DND-41 (cell line): Measurements from ENCODE around the gene WDR77.
A peak's percentile ranks its signal among the peaks of the same experiment; 100 is the strongest.

Source experiments
- ATAC-seq: fragments of 200-7000 bp; cut with Tn5 transposase; 3 replicates; pipeline ENCODE4 v1.9.1; 2021; ENCODE audit warnings: low read depth; ENCODE audit not compliant: insufficient read depth
- DNase-seq: peaks from one replicate; pipeline ENCODE4 v3.0.0-alpha.2; 2020
- H2AFZ ChIP-seq: 2 replicates; pipeline ENCODE4 v1.6.0; 2012; ENCODE audit warnings: low read depth, low read length
- H3K27ac ChIP-seq: 2 replicates; pipeline ENCODE4 v1.5.1; 2012; ENCODE audit warnings: low read length, inconsistent platforms
- H3K27me3 ChIP-seq: fragments of 200-600 bp; sonication (generic); 2 replicates; pipeline ENCODE4 v1.6.0; 2012; ENCODE audit warnings: low read length, mild to moderate bottlenecking, inconsistent platforms; ENCODE audit not compliant: insufficient read depth, poor library complexity
- H3K36me3 ChIP-seq: 2 replicates; pipeline ENCODE4 v1.5.1; 2012; ENCODE audit warnings: low read length, inconsistent platforms; ENCODE audit not compliant: insufficient read depth
- H3K4me1 ChIP-seq: 2 replicates; pipeline ENCODE4 v1.5.1; 2012; ENCODE audit warnings: mild to moderate bottlenecking, low read length; ENCODE audit not compliant: insufficient read depth
- H3K4me2 ChIP-seq: 2 replicates; pipeline ENCODE4 v1.6.0; 2012; ENCODE audit warnings: mild to moderate bottlenecking, moderate library complexity, low read length, inconsistent platforms; ENCODE audit not compliant: insufficient read depth
- H3K4me3 ChIP-seq, 2 experiments: fragments of 200-600 bp in 1 of 2; shearing (Covaris generic) in 1 of 2; 2 replicates each; pipeline ENCODE4 v1.5.1; 2012 to 2016; ENCODE audit warnings: inconsistent platforms in 2 of 2, low read length in 2 of 2, mild to moderate bottlenecking in 2 of 2, low read depth in 1 of 2, moderate library complexity in 1 of 2
- H3K79me2 ChIP-seq: 2 replicates; pipeline ENCODE4 v1.6.0; 2012; ENCODE audit warnings: low read length, inconsistent platforms; ENCODE audit not compliant: insufficient read depth
- H3K9ac ChIP-seq: 2 replicates; pipeline ENCODE4 v1.6.0; 2012; ENCODE audit warnings: low read depth, mild to moderate bottlenecking, inconsistent platforms, low read length, moderate library complexity
- H3K9me3 ChIP-seq: 2 replicates; pipeline ENCODE4 v1.5.1; 2012; ENCODE audit warnings: low read length, moderate library complexity, mild to moderate bottlenecking, inconsistent platforms; ENCODE audit not compliant: insufficient read depth, severe bottlenecking
- H4K20me1 ChIP-seq: 2 replicates; pipeline ENCODE4 v1.6.0; 2012; ENCODE audit warnings: low read length; ENCODE audit not compliant: insufficient read depth
- EZH2 ChIP-seq: IDR thresholded peaks from 3 replicates; pipeline ENCODE4 v1.6.1; 2012; ENCODE audit warnings: borderline replicate concordance, low read depth, mild to moderate bottlenecking, moderate library complexity, low read length, inconsistent platforms; ENCODE audit not compliant: severe bottlenecking
- TF ChIP-seq, protein P1 (sequence below): IDR thresholded peaks from 2 replicates; pipeline ENCODE4 v1.5.1; 2012; ENCODE audit warnings: borderline replicate concordance, low read length, moderate library complexity, mild to moderate bottlenecking; ENCODE audit not compliant: poor library complexity, severe bottlenecking; ENCODE audit errors: extremely low read depth

The WDR77 gene

DNA sequence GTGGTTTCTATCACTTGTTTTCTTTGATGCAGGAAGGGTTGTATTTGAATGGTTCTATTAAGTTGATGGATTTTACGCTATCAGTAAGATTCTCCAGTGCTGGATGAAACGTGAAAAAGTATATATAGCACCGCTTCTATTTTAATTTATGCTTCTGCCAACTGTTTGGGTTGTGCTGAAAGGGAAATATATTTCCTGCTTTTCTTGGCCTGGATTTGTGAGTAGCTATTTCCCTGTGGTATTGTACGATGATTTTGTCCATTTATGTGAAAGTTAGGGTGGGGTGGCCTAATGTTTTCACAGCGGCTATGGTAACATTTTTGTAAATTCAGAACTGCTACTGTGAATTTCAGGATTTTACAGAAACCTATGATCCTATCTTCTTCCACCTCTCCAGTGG lies 25.1 kb upstream of the WDR77 start:
- Histone ChIP-seq H3K27ac (no peak overlapping the region), H4K20me1 (no peaks in the 10 kb centered on the region), H3K27me3 (no peaks in the 10 kb centered on the region), H3K36me3 (peaks cover 14% of the 10 kb centered on the region; the same call in 1 of the 2 replicates), H3K4me3 (no peak overlapping the region), H3K9me3 (no peaks in the 10 kb centered on the region), H3K4me1 (peaks cover 50% of the 10 kb centered on the region), H2AFZ (no peak overlapping the region), H3K79me2 (no peaks in the 10 kb centered on the region), H3K4me2 (no peak overlapping the region), H3K9ac (no peak overlapping the region)
- DNase-seq (no peak), ATAC-seq (no peak)
- no peak for TF ChIP-seq EZH2
- TF ChIP-seq, protein P1, sequence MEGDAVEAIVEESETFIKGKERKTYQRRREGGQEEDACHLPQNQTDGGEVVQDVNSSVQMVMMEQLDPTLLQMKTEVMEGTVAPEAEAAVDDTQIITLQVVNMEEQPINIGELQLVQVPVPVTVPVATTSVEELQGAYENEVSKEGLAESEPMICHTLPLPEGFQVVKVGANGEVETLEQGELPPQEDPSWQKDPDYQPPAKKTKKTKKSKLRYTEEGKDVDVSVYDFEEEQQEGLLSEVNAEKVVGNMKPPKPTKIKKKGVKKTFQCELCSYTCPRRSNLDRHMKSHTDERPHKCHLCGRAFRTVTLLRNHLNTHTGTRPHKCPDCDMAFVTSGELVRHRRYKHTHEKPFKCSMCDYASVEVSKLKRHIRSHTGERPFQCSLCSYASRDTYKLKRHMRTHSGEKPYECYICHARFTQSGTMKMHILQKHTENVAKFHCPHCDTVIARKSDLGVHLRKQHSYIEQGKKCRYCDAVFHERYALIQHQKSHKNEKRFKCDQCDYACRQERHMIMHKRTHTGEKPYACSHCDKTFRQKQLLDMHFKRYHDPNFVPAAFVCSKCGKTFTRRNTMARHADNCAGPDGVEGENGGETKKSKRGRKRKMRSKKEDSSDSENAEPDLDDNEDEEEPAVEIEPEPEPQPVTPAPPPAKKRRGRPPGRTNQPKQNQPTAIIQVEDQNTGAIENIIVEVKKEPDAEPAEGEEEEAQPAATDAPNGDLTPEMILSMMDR, result no peak

DNA sequence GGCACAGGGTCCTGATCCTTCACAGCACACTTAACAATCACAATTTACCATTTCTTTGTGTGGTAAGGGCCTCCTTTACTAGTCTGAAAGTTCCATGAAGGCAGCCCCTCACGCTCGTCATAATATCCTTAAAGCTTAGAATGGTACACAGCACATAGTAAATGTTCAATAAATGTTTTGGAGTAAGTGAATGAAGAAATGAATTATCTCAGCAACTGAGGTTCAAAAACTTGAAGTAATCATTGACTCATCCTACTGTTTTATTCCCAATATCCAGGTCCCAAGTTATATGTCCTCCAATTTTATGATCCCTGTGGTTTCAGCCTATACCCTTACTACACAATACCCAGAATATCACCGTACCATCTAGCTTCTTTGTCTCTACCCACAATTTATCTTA lies 22.5 kb upstream of the WDR77 start:
- Histone ChIP-seq H3K27ac (peak overlapping the region; percentile 88), H4K20me1 (no peaks in the 10 kb centered on the region), H3K79me2 (no peaks in the 10 kb centered on the region), H2AFZ (peak overlapping the region; percentile 71), H3K4me1 (peaks cover 32% of the 10 kb centered on the region), H3K36me3 (peaks cover 32% of the 10 kb centered on the region; the same call in 1 of the 2 replicates), H3K27me3 (no peaks in the 10 kb centered on the region), H3K9ac (peak overlapping the region; percentile 31), H3K9me3 (no peaks in the 10 kb centered on the region), H3K4me3 (peak overlapping the region in 1 of 2 experiments; percentile 37; a peak in 1 of 4 replicates), H3K4me2 (peak overlapping the region; percentile 56)
- ATAC-seq, result no peak
- TF ChIP-seq EZH2, result no peak
- TF ChIP-seq, protein P1, result no peak
- no peak for DNase-seq

DNA sequence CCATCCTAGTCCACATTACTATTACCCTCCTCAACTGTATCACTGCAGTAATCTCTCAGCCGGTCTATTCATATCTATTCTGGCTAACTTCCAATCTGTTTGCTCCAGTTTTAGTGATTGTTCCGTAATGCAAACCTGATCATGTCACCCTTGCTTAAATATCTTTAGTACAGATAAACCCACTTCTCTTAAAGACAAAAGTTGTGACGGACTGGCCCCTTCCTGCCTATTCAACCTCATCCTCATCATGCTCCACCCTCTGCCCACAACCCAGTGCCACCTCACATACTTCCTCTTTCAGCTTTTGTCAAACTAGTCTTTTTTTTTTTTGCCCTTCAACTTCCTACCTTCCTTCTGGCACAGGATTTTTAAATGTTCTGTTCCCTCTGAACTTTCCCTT lies 22.0 kb upstream of the WDR77 start:
- no peaks in the 10 kb centered on the region for H3K79me2 ChIP-seq
- peak overlapping the region; percentile 31 for H3K9ac ChIP-seq
- peak; percentile 99 for ATAC-seq
- H3K36me3 ChIP-seq, result peaks cover 32% of the 10 kb centered on the region; the same call in 1 of the 2 replicates
- H3K27me3 ChIP-seq, result no peaks in the 10 kb centered on the region
- peak overlapping the region; percentile 88 for H3K27ac ChIP-seq
- H3K4me3 ChIP-seq, result peak overlapping the region in 1 of 2 experiments; percentile 37; a peak in 2 of 4 replicates
- no peak for TF ChIP-seq EZH2
- TF ChIP-seq, protein P1, result no peak
- peak; percentile 84 for DNase-seq
- H2AFZ ChIP-seq, result peak overlapping the region; percentile 71
- peak overlapping the region; percentile 56 for H3K4me2 ChIP-seq
- peaks cover 27% of the 10 kb centered on the region for H3K4me1 ChIP-seq
- H4K20me1 ChIP-seq, result no peaks in the 10 kb centered on the region
- no peaks in the 10 kb centered on the region for H3K9me3 ChIP-seq
